Panc1 (cell line): ENCODE measurements around the gene DGCR2.

Experiments used
- CTCF ChIP-seq: fragments of 450-650 bp; IDR thresholded peaks from 2 replicates; pipeline ENCODE4 v1.5.1; 2017; ENCODE audit warnings: mild to moderate bottlenecking
- POLR2AphosphoS5 ChIP-seq: IDR thresholded peaks from 2 replicates; pipeline ENCODE4 v1.6.1; 2012; ENCODE audit warnings: mild to moderate bottlenecking, low read depth, low read length, moderate library complexity
- SIN3A ChIP-seq: IDR thresholded peaks from 2 replicates; pipeline ENCODE4 v1.6.1; 2012; ENCODE audit warnings: low read depth, mild to moderate bottlenecking, low read length, moderate library complexity, borderline replicate concordance; ENCODE audit not compliant: insufficient read depth
- TCF7L2 ChIP-seq: IDR thresholded peaks from 2 replicates; pipeline ENCODE4 v1.6.1; 2011; ENCODE audit warnings: mild to moderate bottlenecking, low read depth, low read length, inconsistent platforms
- TF ChIP-seq, protein P1 (sequence below), 2 experiments: IDR thresholded peaks; 2 replicates each; pipeline ENCODE4 v1.6.1; 2011 to 2012; ENCODE audit warnings: low read depth in 2 of 2, control low read depth in 1 of 2, low read length in 1 of 2, mild to moderate bottlenecking in 1 of 2, moderate library complexity in 1 of 2; ENCODE audit not compliant: insufficient read depth in 1 of 2

- TF ChIP-seq CTCF: no peak
- TF ChIP-seq, protein P1, sequence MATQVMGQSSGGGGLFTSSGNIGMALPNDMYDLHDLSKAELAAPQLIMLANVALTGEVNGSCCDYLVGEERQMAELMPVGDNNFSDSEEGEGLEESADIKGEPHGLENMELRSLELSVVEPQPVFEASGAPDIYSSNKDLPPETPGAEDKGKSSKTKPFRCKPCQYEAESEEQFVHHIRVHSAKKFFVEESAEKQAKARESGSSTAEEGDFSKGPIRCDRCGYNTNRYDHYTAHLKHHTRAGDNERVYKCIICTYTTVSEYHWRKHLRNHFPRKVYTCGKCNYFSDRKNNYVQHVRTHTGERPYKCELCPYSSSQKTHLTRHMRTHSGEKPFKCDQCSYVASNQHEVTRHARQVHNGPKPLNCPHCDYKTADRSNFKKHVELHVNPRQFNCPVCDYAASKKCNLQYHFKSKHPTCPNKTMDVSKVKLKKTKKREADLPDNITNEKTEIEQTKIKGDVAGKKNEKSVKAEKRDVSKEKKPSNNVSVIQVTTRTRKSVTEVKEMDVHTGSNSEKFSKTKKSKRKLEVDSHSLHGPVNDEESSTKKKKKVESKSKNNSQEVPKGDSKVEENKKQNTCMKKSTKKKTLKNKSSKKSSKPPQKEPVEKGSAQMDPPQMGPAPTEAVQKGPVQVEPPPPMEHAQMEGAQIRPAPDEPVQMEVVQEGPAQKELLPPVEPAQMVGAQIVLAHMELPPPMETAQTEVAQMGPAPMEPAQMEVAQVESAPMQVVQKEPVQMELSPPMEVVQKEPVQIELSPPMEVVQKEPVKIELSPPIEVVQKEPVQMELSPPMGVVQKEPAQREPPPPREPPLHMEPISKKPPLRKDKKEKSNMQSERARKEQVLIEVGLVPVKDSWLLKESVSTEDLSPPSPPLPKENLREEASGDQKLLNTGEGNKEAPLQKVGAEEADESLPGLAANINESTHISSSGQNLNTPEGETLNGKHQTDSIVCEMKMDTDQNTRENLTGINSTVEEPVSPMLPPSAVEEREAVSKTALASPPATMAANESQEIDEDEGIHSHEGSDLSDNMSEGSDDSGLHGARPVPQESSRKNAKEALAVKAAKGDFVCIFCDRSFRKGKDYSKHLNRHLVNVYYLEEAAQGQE (IDR thresholded peaks at IDR 0.05; ENCODE audit: insufficient read depth in 1 of 2, low read depth in 2 of 2, low read length in 1 of 2): no peak
- no peak for TF ChIP-seq POLR2AphosphoS5
- TF ChIP-seq SIN3A: no peak
- no peak for TF ChIP-seq TCF7L2
Observed at GRCh38 chr22:19062139-19062942, 59.9 kb downstream of the DGCR2 start.
